ENCODE results near the gene CAMK2A.
A peak's percentile ranks its signal among the peaks of the same experiment; 100 is the strongest.
"Not testable (repeated sequence)": the region's sequence is repeated elsewhere in the genome, so short reads cannot be mapped to it uniquely, and the experiment has no call there.

CAMK2A gene

GRCh38 chr5:150234576-150235499, 54.7 kb downstream of the CAMK2A start:
- DNase-seq: no peak

- not testable (repeated sequence) for DNase-seq
Measured at GRCh38 chr5:150233706-150234105, 55.9 kb downstream of the CAMK2A start.

- no peak for DNase-seq
Measured at GRCh38 chr5:150230842-150231241, 58.7 kb downstream of the CAMK2A start.

- no peak for DNase-seq
Measured at GRCh38 chr5:150229571-150229970, 60.0 kb downstream of the CAMK2A start.

- no peak for DNase-seq
Measured at GRCh38 chr5:150227606-150228273, 61.8 kb downstream of the CAMK2A start.

- no peak for DNase-seq
Measured at GRCh38 chr5:150227036-150227435, 62.5 kb downstream of the CAMK2A start.

GRCh38 chr5:150224483-150225027, 65.0 kb downstream of the CAMK2A start:
- DNase-seq: no peak

- DNase-seq: no peak
Measured at GRCh38 chr5:150223474-150223873, 66.1 kb downstream of the CAMK2A start.

GRCh38 chr5:150222906-150223305, 66.7 kb downstream of the CAMK2A start:
- DNase-seq: no peak

GRCh38 chr5:150221471-150221870, 68.1 kb downstream of the CAMK2A start:
- no peak for DNase-seq

- DNase-seq: no peak
Measured at GRCh38 chr5:150219861-150220260, 69.7 kb downstream of the CAMK2A start.

GRCh38 chr5:150219142-150219541, 70.4 kb downstream of the CAMK2A start:
- no peak for DNase-seq

GRCh38 chr5:150218693-150219035, 70.9 kb downstream of the CAMK2A start:
- no peak for DNase-seq

GRCh38 chr5:150217873-150218692, 71.5 kb downstream of the CAMK2A start:
- DNase-seq: peak; percentile 77

GRCh38 chr5:150217038-150217437, 72.5 kb downstream of the CAMK2A start:
- no peak for DNase-seq

GRCh38 chr5:150215979-150216944, 73.3 kb downstream of the CAMK2A start:
- DNase-seq: no peak

- no peak for DNase-seq
Measured at GRCh38 chr5:150214289-150214688, 75.3 kb downstream of the CAMK2A start.

GRCh38 chr5:150213530-150213929, 76.0 kb downstream of the CAMK2A start:
- DNase-seq: no peak

- no peak for DNase-seq
Measured at GRCh38 chr5:150211156-150212030, 78.2 kb downstream of the CAMK2A start.

GRCh38 chr5:150210644-150211043, 78.9 kb downstream of the CAMK2A start:
- no peak for DNase-seq
